ENCODE results near the gene SLC2A13. TPM values are rescaled to one million over a fixed set of nuclear protein-coding genes. Genes with fewer than 3 reads are reported as not detected.

SLC2A13 gene
- total and polyA plus RNA-seq, 2 donors from 2014 or later = 3.9 to 18.6 TPM

DNA sequence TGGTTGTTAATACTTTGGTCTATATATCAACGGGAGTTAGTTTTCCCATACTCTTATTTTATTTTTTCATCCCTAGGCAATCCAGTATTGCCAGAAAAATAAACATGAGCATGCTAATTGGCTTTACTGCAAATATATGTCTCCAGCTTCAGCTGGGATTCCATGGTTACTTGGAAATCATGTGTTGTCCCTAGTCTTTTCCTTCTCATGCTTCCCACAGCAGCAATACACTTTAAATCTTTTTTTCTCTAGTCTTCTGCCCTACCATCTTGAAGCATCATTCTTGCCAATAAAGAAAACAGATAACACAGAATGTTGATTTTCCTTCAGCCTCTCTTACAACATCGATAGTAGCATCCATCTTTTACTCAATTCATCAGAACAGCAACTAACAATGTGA is 60.2 kb downstream of the SLC2A13 start:
- H3K4me3 ChIP-seq (ENCODE audit: low read length in 3 of 3) = no peak overlapping the region

DNA sequence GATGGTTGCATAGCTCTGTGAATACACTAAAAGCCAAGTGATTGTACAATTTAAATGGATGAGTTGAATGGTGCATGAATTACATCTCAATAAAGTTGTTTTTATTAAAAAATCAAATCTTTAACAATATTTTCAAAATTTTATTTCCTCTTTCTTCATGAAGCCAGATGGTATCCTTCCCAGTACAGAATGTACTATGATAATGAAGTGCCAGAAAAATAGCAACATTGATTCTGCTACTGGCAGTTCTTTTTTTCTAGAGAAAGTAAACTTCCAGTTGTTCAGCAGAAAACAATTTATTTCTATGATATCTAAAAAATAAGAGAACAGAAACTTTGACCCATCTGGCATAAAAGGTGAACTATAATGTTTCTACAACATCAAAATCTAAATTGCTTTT is 61.5 kb downstream of the SLC2A13 start:
- no peak overlapping the region for H3K4me3 ChIP-seq (ENCODE audit: low read length in 3 of 3)

More for the DNA sequence above, 60.2 kb downstream of the SLC2A13 start:
- Histone ChIP-seq H3K36me3 (ENCODE audit: control insufficient read depth in 2 of 3, insufficient read depth in 3 of 3, low read length in 3 of 3) (no peaks in the 10 kb centered on the region), H3K9me3 (ENCODE audit: control insufficient read depth in 2 of 3, insufficient read depth in 1 of 3, low read length in 3 of 3) (no peaks in the 10 kb centered on the region), H3K27me3 (ENCODE audit: control insufficient read depth, insufficient read depth, low read length) (no peaks in the 10 kb centered on the region), H3K4me1 (ENCODE audit: control insufficient read depth in 2 of 3, insufficient read depth in 2 of 3, low read depth in 1 of 3, low read length in 3 of 3) (no peaks in the 10 kb centered on the region), H3K9ac (ENCODE audit: low read length in 3 of 3) (no peak overlapping the region), H3K27ac (ENCODE audit: low read depth in 2 of 2, low read length in 2 of 2) (no peak overlapping the region)
- TF ChIP-seq, protein P1, sequence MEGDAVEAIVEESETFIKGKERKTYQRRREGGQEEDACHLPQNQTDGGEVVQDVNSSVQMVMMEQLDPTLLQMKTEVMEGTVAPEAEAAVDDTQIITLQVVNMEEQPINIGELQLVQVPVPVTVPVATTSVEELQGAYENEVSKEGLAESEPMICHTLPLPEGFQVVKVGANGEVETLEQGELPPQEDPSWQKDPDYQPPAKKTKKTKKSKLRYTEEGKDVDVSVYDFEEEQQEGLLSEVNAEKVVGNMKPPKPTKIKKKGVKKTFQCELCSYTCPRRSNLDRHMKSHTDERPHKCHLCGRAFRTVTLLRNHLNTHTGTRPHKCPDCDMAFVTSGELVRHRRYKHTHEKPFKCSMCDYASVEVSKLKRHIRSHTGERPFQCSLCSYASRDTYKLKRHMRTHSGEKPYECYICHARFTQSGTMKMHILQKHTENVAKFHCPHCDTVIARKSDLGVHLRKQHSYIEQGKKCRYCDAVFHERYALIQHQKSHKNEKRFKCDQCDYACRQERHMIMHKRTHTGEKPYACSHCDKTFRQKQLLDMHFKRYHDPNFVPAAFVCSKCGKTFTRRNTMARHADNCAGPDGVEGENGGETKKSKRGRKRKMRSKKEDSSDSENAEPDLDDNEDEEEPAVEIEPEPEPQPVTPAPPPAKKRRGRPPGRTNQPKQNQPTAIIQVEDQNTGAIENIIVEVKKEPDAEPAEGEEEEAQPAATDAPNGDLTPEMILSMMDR (IDR thresholded peaks at IDR 0.05; ENCODE audit: borderline replicate concordance, extremely low read depth, insufficient read depth) = no peak
- intact Hi-C loops (cut with DNase I) = no loop called here
- DNase-seq (no peak), FAIRE-seq (no peak)

DNA sequence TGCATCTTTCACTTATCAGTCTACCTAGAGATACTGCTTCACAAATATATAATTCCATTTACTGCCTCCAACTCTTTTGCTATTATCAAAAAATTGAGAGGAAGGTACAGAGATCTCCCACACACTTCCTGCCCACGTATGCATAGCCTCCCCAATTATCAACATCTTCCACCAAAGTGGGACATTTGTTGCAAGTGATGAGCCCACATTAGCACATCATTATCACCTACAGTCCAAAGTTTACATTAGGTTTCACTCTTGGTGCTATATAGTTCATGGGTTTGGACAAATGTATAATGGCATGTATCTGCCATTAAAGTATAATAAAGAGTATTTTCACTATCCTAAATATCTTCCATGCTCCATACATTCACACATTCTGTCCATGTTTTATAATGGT is 66.3 kb downstream of the SLC2A13 start:
- Histone ChIP-seq H3K36me3 (ENCODE audit: control insufficient read depth in 2 of 3, insufficient read depth in 3 of 3, low read length in 3 of 3) (no peaks in the 10 kb centered on the region), H3K9me3 (ENCODE audit: control insufficient read depth in 2 of 3, insufficient read depth in 1 of 3, low read length in 3 of 3) (no peaks in the 10 kb centered on the region), H3K4me1 (ENCODE audit: control insufficient read depth in 2 of 3, insufficient read depth in 2 of 3, low read depth in 1 of 3, low read length in 3 of 3) (no peaks in the 10 kb centered on the region), H3K27ac (ENCODE audit: low read depth in 2 of 2, low read length in 2 of 2) (no peak overlapping the region), H3K9ac (ENCODE audit: low read length in 3 of 3) (no peak overlapping the region), H3K4me3 (ENCODE audit: low read length in 3 of 3) (no peak overlapping the region), H3K27me3 (ENCODE audit: control insufficient read depth, insufficient read depth, low read length) (no peaks in the 10 kb centered on the region)
- DNase-seq (no peak), FAIRE-seq (no peak)
- intact Hi-C loops (cut with DNase I) = no loop called here
- TF ChIP-seq, protein P1 (IDR thresholded peaks at IDR 0.05; ENCODE audit: borderline replicate concordance, extremely low read depth, insufficient read depth) = no peak

More for the DNA sequence above, 61.5 kb downstream of the SLC2A13 start:
- TF ChIP-seq, protein P1 (IDR thresholded peaks at IDR 0.05; ENCODE audit: borderline replicate concordance, extremely low read depth, insufficient read depth) = no peak
- intact Hi-C loops (cut with DNase I) = no loop called here
- no peak for FAIRE-seq
- Histone ChIP-seq H3K27me3 (ENCODE audit: control insufficient read depth, insufficient read depth, low read length) (no peaks in the 10 kb centered on the region), H3K9ac (ENCODE audit: low read length in 3 of 3) (no peak overlapping the region), H3K36me3 (ENCODE audit: control insufficient read depth in 2 of 3, insufficient read depth in 3 of 3, low read length in 3 of 3) (no peaks in the 10 kb centered on the region), H3K9me3 (ENCODE audit: control insufficient read depth in 2 of 3, insufficient read depth in 1 of 3, low read length in 3 of 3) (no peaks in the 10 kb centered on the region), H3K27ac (ENCODE audit: low read depth in 2 of 2, low read length in 2 of 2) (no peak overlapping the region), H3K4me1 (ENCODE audit: control insufficient read depth in 2 of 3, insufficient read depth in 2 of 3, low read depth in 1 of 3, low read length in 3 of 3) (no peaks in the 10 kb centered on the region)
- DNase-seq = no peak

DNA sequence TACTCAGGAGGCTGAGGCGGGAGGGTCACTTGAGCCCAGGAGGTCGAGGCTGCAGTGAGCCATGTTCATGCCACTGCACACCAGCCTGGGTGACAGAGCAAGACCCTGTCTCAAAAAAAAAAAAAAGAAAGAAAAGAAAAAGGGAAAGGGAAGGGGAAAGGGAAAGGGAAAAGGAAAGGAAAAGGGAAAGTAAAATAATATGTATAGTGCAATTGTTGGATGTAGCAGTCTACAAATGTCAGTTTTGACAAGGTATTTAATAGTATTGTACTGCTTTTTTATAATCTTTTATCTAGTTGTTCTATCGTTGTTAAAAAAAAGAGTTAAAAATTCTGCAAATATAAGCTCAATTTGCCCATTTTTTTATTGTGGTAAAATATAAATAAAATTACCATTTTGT is 67.3 kb downstream of the SLC2A13 start:
- Histone ChIP-seq H3K4me1 (ENCODE audit: control insufficient read depth in 2 of 3, insufficient read depth in 2 of 3, low read depth in 1 of 3, low read length in 3 of 3) (no peaks in the 10 kb centered on the region), H3K9ac (ENCODE audit: low read length in 3 of 3) (no peak overlapping the region), H3K9me3 (ENCODE audit: control insufficient read depth in 2 of 3, insufficient read depth in 1 of 3, low read length in 3 of 3) (no peaks in the 10 kb centered on the region), H3K4me3 (ENCODE audit: low read length in 3 of 3) (no peak overlapping the region), H3K27ac (ENCODE audit: low read depth in 2 of 2, low read length in 2 of 2) (no peak overlapping the region), H3K27me3 (ENCODE audit: control insufficient read depth, insufficient read depth, low read length) (no peaks in the 10 kb centered on the region), H3K36me3 (ENCODE audit: control insufficient read depth in 2 of 3, insufficient read depth in 3 of 3, low read length in 3 of 3) (no peaks in the 10 kb centered on the region)
- TF ChIP-seq, protein P1 (IDR thresholded peaks at IDR 0.05; ENCODE audit: borderline replicate concordance, extremely low read depth, insufficient read depth) = no peak
- peak; percentile 13 for FAIRE-seq
- DNase-seq = no peak
- intact Hi-C loops (cut with DNase I) = no loop called here
